ENCODE measurements around the gene NTPCR. TPM values are rescaled to one million over a fixed set of nuclear protein-coding genes. Genes with fewer than 3 reads are reported as not detected.

Gene NTPCR
- polyA plus RNA-seq, 3 donors: 62.4 to 78.4 (median 76.7) TPM

Other genes with a start within 250 kb of the NTPCR start
- gene MAP10, start 145.2 kb upstream of the NTPCR start, polyA plus RNA-seq (ENCODE audit: insufficient read length in 3 of 3): 1 to 10 TPM; 6.4 to 7.7 (median 7.0) TPM